Activated T-cell treated with anti-CD3 and anti-CD28 coated beads for 48 hours (primary cell): ENCODE data around the gene LAMA2.
A peak's percentile ranks its signal among the peaks of the same experiment; 100 is the strongest.

Source experiments
- DNase-seq: peaks from one replicate; pipeline ENCODE4 v3.0.0-alpha.2; 2020; ENCODE audit warnings: low read depth

Gene LAMA2

GRCh38 chr6:129269891-129270290 is 387.0 kb downstream of the LAMA2 start:
- no peak for DNase-seq

GRCh38 chr6:129270450-129270849 is 387.5 kb downstream of the LAMA2 start:
- DNase-seq: no peak

GRCh38 chr6:129273161-129273560 is 390.2 kb downstream of the LAMA2 start:
- DNase-seq: no peak

GRCh38 chr6:129276461-129276860 is 393.5 kb downstream of the LAMA2 start:
- DNase-seq: no peak

- no peak for DNase-seq
Observed at GRCh38 chr6:129276986-129277385, 394.0 kb downstream of the LAMA2 start.

GRCh38 chr6:129279343-129280292 is 396.7 kb downstream of the LAMA2 start:
- no peak for DNase-seq

GRCh38 chr6:129280293-129280644 is 397.3 kb downstream of the LAMA2 start:
- DNase-seq: no peak

GRCh38 chr6:129280749-129281148 is 397.8 kb downstream of the LAMA2 start:
- peak; percentile 3 for DNase-seq

- no peak for DNase-seq
Observed at GRCh38 chr6:129281168-129281796, 398.3 kb downstream of the LAMA2 start.

GRCh38 chr6:129282019-129282418 is 399.1 kb downstream of the LAMA2 start:
- DNase-seq: no peak

- no peak for DNase-seq
Observed at GRCh38 chr6:129284225-129284624, 401.3 kb downstream of the LAMA2 start.

- no peak for DNase-seq
Observed at GRCh38 chr6:129287231-129288177, 404.6 kb downstream of the LAMA2 start.

- DNase-seq: no peak
Observed at GRCh38 chr6:129289442-129289841, 406.5 kb downstream of the LAMA2 start.

GRCh38 chr6:129292836-129293235 is 409.9 kb downstream of the LAMA2 start:
- DNase-seq: no peak

GRCh38 chr6:129297592-129297991 is 414.7 kb downstream of the LAMA2 start:
- DNase-seq: no peak

- DNase-seq: no peak
Observed at GRCh38 chr6:129302671-129303070, 419.7 kb downstream of the LAMA2 start.

GRCh38 chr6:129306826-129307225 is 423.9 kb downstream of the LAMA2 start:
- DNase-seq: no peak

GRCh38 chr6:129307845-129308244 is 424.9 kb downstream of the LAMA2 start:
- no peak for DNase-seq

- no peak for DNase-seq
Observed at GRCh38 chr6:129309154-129309553, 426.2 kb downstream of the LAMA2 start.

GRCh38 chr6:129312880-129313279 is 429.9 kb downstream of the LAMA2 start:
- DNase-seq: no peak

GRCh38 chr6:129314575-129314974 is 431.6 kb downstream of the LAMA2 start:
- no peak for DNase-seq
